Measurements from ENCODE around the gene PAK3. TPM values are rescaled to one million over a fixed set of nuclear protein-coding genes. Genes with fewer than 3 reads are reported as not detected.

The PAK3 gene
- total RNA-seq, result 1.2 and 1.3 TPM in 2 replicates

- peak; percentile 29 to 61 for DNase-seq (ENCODE audit: low read depth in 2 of 2)
These were observed at the start of gene PAK3 for GRCh38 chrX:111095974-111096895. Gene PAK3, plus strand, starts transcription at chrX:111096191. Its CDS starts 26,913 bp downstream, at chrX:111123104.

DNA sequence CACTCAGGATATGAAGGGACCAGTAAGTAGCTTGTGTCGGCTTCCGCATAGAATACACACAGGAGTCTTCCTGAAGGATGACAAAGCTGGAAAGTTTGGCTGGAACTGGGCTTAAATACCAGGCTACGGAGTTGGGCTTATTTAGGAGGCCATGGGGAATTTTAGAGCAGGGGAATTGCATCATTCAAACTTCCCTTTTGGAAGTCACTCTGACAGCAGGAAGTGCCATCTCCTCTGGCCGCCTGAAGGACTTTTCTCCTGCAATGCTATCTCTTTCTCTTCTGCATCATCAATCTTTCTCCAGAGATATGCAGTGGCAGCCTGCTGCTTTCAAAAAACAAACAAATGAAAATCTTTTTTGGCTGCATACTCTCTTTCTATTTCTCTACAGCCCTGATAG is 48.4 kb upstream of the PAK3 start:
- DNase-seq (ENCODE audit: low read depth in 2 of 2), result no peak

DNA sequence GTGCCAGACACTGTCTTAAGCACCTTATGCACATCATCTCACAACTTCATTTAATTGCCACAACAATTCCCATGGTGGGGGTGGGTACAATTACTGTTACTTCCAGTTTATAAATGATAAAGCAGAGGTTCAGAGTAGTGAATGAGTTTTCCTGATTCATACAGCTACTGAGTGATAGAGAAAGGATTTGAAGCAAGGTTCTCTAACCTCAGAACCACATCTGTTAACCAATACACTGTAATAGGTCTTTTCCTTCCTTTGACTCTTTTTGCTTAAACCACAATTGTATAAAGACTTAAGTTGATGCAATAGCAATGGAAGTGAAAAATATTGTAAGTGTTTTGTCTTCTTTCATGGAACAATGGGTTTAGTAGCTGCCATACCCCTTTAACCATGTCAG is 43.5 kb upstream of the PAK3 start:
- no peak for DNase-seq (ENCODE audit: low read depth in 2 of 2)

DNA sequence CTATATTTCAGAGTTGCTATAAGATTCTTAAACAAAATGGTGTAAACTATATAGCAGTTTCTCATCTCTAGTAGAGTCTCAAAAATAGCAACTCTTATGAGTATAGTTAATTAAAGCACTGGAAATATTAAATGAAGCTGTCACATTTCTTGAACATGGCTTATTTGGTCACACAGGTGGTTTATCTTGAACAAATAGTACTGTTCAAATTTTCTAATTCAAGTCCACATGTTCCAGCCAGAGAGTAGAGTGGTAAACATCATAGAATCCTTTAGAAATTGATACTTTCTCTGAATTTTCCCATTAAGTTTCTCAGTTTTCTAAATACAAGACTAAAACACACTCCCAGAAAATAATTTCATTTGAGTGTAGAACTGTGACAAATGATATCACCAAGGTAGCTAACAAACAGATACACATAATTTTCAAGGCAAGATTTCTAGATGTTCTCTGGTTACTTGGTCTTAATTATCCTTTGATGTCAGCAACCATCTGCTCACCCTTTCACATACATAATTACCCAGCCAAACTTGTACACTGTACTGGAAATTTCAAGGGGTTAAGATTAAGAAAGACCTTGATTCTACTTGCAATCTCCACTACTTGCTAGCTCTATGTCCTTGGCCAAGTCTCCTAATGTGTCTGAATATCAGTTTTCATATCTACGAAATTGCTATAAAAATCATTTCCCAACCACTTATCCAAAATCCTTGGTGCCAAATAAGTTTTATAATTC is 24.3 kb upstream of the PAK3 start:
- no peak for DNase-seq (ENCODE audit: low read depth in 2 of 2)

- DNase-seq (ENCODE audit: low read depth in 2 of 2), result no peak
These were observed 12.9 kb upstream of the PAK3 start for GRCh38 chrX:111083081-111083480.

- DNase-seq (ENCODE audit: low read depth in 2 of 2), result no peak
These were observed 9.4 kb upstream of the PAK3 start for GRCh38 chrX:111086591-111087006.

DNA sequence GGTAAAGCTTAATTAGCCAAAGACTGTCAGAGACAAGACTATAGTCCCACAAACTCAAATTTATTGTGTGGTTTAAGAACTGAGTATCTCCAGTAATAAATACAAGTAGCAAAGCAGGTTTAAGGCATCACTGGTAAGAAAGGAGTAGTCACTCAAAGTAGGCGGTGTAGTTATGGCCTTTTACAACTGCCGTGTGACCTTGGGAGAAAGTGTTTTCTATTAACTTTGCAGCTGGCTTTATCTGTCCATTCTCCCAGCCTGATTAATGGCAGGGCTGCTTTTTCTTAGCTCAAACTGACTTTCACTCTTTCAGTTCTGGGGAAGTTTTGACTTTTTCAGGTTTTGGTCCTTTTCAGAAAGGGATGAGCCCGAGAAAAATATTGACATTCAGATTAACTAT is 7.4 kb upstream of the PAK3 start:
- DNase-seq (ENCODE audit: low read depth in 2 of 2), result no peak

DNA sequence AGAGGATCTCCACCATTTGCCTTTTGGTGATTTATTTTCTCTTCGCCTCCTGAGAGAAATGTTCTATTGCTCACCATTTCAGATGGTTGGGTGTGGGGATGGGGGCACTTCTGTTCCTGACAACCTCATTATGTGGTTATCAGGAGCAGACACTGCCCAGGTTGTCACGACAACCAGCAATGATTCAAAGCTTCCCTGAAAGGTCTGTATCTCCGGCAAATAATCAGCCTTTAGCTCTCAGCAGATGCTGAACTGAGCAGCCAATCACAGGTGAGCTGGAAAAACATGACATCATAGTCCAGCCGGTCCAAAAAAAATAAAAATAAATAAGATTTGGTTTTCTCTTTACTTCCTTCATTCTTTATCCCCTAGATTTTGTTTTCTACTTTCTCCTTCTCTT is 5.5 kb upstream of the PAK3 start:
- no peak for DNase-seq (ENCODE audit: low read depth in 2 of 2)

DNA sequence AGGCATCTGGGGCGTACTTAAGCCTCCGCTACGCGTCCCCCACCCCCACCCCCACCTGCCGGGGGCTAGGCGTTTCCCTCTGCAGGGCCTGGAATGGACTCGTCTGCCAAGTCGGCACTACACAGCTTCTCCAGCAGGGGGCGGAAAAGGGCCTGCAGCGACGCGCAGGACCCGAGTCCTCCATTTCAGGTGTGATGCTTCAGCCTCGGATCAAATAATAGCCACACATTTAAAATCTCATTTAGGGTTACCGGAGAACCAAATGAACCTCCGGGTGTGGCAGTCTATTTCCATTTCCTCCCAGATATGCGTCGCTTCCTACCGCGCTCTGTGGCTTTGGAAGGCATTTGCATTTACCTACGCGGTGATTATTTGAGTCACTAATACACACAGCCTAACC is 2.9 kb downstream of the PAK3 start:
- DNase-seq (ENCODE audit: low read depth in 2 of 2), result peak; percentile 2 to 6

- DNase-seq (ENCODE audit: low read depth in 2 of 2), result peak; percentile 4 to 14
These were observed 4.2 kb downstream of the PAK3 start for GRCh38 chrX:111100191-111100590.

DNA sequence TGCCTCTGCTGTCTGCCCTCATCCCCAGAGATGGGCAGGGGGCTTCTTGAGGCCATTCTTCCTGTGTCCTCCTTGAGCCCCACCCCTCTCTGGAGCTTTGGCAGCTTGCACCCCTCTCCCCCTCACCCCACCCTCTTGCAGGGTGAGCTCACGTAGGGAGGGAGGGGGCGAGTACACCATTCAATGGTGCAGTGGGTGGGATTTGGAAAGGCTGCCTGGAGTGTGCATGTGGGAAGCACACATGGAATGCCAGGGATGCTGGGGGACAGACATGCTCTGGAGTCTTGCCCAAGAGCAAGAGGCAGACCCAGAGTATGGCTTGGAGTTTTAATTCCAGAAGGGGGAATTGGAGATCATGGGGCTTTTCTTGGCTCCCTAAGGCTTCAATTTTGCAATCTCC is 5.6 kb downstream of the PAK3 start:
- no peak for DNase-seq (ENCODE audit: low read depth in 2 of 2)

GRCh38 chrX:111102636-111103035 is 6.6 kb downstream of the PAK3 start:
- no peak for DNase-seq (ENCODE audit: low read depth in 2 of 2)

- DNase-seq (ENCODE audit: low read depth in 2 of 2), result no peak
These were observed 7.3 kb downstream of the PAK3 start for GRCh38 chrX:111103246-111103645.

GRCh38 chrX:111110098-111110775 is 14.2 kb downstream of the PAK3 start:
- DNase-seq (ENCODE audit: low read depth in 2 of 2), result no peak

GRCh38 chrX:111114806-111115205 is 18.8 kb downstream of the PAK3 start:
- no peak for DNase-seq (ENCODE audit: low read depth in 2 of 2)

DNA sequence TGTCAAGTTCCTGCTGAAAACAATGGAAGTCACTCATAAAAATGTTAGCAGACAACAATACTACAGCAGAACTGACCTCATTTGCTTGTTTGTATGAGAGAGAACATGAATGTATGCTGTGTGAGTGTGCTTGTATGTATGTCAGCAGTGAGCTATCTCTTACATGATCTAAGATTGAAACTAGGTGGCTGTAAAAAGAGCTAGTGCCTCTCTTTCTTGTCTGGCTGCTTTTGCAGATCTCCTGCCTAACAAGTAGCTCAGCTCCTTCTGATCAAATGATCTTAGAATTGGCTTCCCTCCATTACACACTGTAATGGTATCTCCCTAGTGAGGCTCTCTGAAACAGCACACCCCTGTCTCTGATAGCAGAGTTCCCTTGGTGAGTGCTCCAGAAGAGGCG is 20.7 kb downstream of the PAK3 start:
- no peak for DNase-seq (ENCODE audit: low read depth in 2 of 2)

DNA sequence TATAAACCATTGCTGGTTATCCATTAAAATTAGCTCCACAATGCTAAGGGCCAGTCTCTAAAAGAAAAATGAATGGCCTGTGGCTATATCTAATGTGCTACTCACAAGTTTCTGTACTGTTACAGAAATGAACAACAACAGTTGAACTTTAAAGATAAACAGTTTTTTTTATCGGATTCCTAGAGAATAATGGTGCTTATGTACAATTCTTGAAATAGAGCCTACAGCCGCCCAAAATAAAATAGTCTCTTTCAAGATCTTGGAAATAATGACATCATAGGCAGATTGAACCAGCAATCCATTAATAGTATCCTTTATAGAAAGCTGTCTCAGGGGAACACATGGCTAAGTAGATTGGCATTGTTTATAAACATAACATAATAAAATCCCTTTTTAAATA is 23.4 kb downstream of the PAK3 start:
- DNase-seq (ENCODE audit: low read depth in 2 of 2), result no peak

DNA sequence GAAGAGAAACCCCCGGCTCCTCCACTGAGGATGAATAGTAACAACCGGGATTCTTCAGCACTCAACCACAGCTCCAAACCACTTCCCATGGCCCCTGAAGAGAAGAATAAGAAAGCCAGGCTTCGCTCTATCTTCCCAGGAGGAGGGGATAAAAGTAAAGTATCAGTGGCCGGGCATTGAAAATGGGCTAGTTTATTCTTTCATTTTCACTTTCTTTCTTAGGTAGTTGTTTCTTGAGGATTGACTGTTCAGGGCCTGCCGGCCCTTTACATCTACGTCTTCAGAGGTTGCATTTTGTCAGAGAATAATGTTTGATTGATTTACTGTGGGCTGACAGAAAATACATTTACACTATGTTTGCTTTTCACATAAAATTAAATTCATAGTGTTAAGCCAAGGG is 27.1 kb downstream of the PAK3 start:
- DNase-seq (ENCODE audit: low read depth in 2 of 2), result no peak

DNA sequence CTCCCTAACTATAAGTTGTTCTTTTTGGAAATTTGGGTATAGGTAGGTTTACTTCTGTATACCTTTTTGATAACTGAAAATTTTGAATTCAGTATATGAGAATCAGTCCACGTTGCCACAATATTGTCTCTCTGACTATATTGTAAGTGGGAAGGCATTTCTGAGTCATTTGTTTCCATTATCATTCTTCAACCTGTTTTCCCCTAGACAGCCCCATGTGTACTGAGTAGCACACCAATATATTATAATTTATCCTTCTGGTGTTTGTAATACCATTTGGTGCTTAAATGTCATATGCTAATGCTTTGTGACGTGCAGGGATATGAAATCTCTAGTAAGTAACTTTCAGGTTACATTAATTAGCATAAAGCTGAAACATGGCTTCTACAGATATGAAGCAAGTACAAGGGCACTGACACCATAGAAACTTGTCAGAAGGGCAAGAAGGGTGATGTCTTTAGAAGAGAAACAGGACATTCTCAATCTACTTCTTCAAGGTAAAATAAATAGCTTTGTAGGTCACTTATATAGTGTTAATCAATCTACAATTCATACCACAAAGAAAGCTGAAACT is 27.7 kb downstream of the PAK3 start:
- no peak for DNase-seq (ENCODE audit: low read depth in 2 of 2)

GRCh38 chrX:111124418-111124817 is 28.4 kb downstream of the PAK3 start:
- no peak for DNase-seq (ENCODE audit: low read depth in 2 of 2)

DNA sequence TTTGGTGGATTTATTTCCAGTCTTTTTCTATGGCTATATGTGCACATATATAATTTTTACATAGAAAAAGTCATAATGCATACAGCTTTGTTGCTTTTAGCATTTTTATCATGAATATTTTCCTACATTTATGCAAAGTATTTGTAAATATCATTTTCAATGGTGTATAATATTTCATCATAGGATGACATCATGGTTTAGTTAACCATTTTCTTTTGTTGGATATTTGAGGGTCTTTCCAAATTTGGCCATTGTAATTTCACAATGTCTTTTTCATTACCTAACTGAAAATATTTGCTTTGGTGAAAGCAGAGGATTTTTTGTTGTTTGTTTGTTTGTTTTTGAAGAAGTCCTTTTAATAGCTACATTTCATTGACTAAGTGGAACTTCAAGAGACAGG is 31.0 kb downstream of the PAK3 start:
- no peak for DNase-seq (ENCODE audit: low read depth in 2 of 2)

DNA sequence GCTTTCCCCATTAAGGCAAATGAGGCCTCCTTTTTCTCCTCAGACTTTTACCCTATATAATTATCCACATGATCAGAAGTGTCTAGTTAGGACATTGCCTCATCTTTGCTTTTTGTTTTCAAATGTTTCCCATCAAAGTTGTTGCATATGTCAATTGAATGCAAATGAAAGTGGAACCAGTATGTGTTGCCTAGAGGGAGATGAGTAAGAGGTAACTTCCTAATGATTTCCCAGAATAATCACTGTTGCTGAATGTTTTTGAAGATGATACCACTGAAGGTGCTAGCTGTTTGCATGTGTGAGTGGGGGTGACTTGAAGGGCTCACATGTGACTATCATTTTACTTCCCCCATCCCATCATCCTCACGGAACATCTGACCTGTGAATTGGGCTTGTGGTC is 33.9 kb downstream of the PAK3 start:
- no peak for DNase-seq (ENCODE audit: low read depth in 2 of 2)
